IPS-NIHi7 (cell line): ENCODE results near the gene CEP41.

ENCODE experiments used
- DNase-seq: peaks from one replicate; pipeline ENCODE4 v3.0.0; 2012; ENCODE audit warnings: mixed read lengths; ENCODE audit errors: extremely low spot score

The CEP41 gene

DNA sequence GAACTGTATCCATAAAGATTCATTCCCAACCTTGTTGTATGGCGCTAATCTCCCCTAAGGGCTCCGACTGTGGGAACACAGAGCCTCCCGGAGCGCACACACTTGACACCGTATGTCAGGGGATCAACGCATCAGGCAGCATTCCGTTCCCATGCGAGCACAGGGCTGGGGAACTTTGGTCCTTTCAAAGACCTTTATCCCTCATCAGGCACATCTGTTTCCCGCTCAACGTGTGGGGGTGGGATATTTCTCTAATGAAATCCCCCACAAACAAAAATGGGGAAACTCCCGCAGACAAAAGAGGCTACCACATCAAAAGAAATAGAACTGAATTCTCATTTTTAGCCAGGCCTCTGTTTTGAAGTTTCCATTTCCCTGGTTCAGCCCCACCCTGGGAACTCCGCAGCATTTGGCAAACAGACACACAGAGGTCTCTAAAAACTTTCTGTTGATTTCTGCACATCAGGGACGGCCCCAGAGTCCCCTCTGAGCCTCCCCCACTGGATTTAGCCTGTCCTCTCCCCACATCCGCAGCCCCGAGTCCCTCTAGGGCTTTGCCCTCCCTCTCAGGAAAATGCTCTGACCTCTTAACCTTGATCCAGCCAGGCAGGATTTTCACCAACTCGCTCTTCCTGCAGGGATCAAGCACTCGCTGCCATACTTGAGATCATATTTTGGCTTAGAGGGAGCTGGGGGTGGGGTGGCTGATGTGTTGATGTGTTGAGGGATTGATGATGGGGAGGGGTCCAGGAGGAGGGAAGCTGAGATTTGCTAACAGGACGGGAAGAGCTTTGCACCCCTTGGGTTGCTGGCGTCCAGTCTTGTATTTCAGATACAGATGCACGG lies 89.6 kb downstream of the CEP41 start:
- DNase-seq, result no peak

- DNase-seq, result peak; percentile 53
Measured at GRCh38 chr7:130349911-130350782, 90.7 kb downstream of the CEP41 start.

GRCh38 chr7:130346941-130347340 lies 93.9 kb downstream of the CEP41 start:
- DNase-seq, result no peak

DNA sequence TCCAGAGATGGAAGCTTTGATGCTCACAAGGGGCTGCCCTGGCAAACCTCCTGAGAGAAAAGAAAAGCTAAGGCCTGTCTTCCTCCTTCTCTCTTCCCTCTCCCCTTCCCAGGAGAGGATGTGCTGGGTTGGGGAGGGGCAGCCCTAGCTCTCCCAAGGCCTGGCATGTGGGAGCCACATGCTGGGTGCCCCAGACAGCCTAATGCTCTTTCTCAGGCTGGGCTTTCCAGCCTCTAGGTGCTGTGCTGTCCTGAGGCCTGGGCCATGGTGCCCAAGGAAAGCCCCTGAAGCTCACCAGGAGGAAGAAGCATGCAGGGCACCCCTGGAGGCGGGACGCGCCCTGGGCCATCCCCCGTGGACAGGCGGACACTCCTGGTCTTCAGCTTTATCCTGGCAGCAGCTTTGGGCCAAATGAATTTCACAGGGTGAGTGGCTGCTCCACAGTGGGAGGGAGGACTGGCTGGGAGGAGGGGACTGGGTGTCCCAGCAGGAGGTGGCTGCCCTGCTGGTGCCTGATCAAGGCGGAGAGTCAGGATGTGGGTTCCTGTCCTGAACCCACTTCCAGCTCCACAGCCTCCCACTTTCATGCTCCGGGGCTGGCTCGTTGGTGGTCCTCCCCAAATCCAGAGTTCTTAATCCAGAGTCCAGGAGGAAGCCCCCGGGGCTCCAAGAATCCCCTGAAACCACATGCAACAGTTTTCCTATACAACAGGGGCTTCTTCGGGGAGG lies 94.5 kb downstream of the CEP41 start:
- DNase-seq, result no peak

GRCh38 chr7:130345725-130346124 lies 95.1 kb downstream of the CEP41 start:
- DNase-seq, result no peak

- no peak for DNase-seq
Measured at GRCh38 chr7:130345136-130345535, 95.7 kb downstream of the CEP41 start.

- DNase-seq, result no peak
Measured at GRCh38 chr7:130344271-130344866, 96.4 kb downstream of the CEP41 start, which contains the start of gene CPA5. TSS of gene CPA5 (plus strand) at chr7:130344816. CDS start at chr7:130346486, 1,670 bp downstream.
